DOHH2 (cell line): ENCODE measurements around the gene NRXN3.

Experiments
- H3F3A ChIP-seq: fragments of 200-600 bp; sonication (generic), shearing (Covaris generic); 2 replicates; pipeline ENCODE4 v1.6.0; 2016; ENCODE audit warnings: antibody characterized with exemption, mild to moderate bottlenecking; ENCODE audit not compliant: control insufficient read depth, insufficient read depth
- H3K27ac ChIP-seq: fragments of 200-600 bp; sonication (generic); 2 replicates; pipeline ENCODE4 v1.5.1; 2014; ENCODE audit warnings: low read depth, mild to moderate bottlenecking, low read length, moderate library complexity
- H3K27me3 ChIP-seq: fragments of 200-600 bp; sonication (generic); 2 replicates; pipeline ENCODE4 v1.6.1; 2014; ENCODE audit warnings: mild to moderate bottlenecking, low read length, mixed read lengths; ENCODE audit not compliant: control insufficient read depth
- H3K36me3 ChIP-seq: fragments of 200-600 bp; sonication (generic); 2 replicates; pipeline ENCODE4 v1.6.1; 2014; ENCODE audit warnings: mild to moderate bottlenecking, low read length, moderate library complexity, mixed read lengths; ENCODE audit not compliant: control insufficient read depth
- H3K4me1 ChIP-seq: fragments of 200-600 bp; sonication (generic); 2 replicates; pipeline ENCODE4 v1.6.1; 2014; ENCODE audit warnings: mild to moderate bottlenecking, low read length, mixed read lengths; ENCODE audit not compliant: control insufficient read depth
- H3K4me2 ChIP-seq: fragments of 200-600 bp; sonication (generic); 2 replicates; pipeline ENCODE4 v1.6.0; 2014; ENCODE audit warnings: mild to moderate bottlenecking, low read length, moderate library complexity
- H3K4me3 ChIP-seq: fragments of 200-600 bp; sonication (generic); 2 replicates; pipeline ENCODE4 v1.5.1; 2014; ENCODE audit warnings: mild to moderate bottlenecking, low read length, mixed read lengths
- H3K79me2 ChIP-seq: fragments of 200-600 bp; sonication (generic); 2 replicates; pipeline ENCODE4 v1.6.1; 2014; ENCODE audit warnings: mild to moderate bottlenecking, low read length, mixed read lengths; ENCODE audit not compliant: control insufficient read depth
- H3K9me2 ChIP-seq: fragments of 200-600 bp; sonication (generic); replicated peaks from 2 replicates; pipeline ENCODE4 v1.6.1; 2014; ENCODE audit warnings: mild to moderate bottlenecking, low read length, mixed read lengths; ENCODE audit not compliant: control insufficient read depth
- H3K9me3 ChIP-seq: fragments of 200-600 bp; sonication (generic); 2 replicates; pipeline ENCODE4 v1.6.1; 2014; ENCODE audit warnings: antibody characterized with exemption, low read length, mixed read lengths; ENCODE audit not compliant: control insufficient read depth, insufficient read depth
- H4K20me1 ChIP-seq: fragments of 200-600 bp; sonication (generic); 2 replicates; pipeline ENCODE4 v1.6.0; 2014; ENCODE audit warnings: low read depth, mild to moderate bottlenecking, antibody characterized with exemption, low read length, moderate library complexity; ENCODE audit not compliant: control insufficient read depth, insufficient read depth
- CTCF ChIP-seq: fragments of 200-600 bp; sonication (generic); IDR thresholded peaks from one replicate; pipeline ENCODE4 v1.5.1; 2014; ENCODE audit warnings: antibody characterized with exemption, mild to moderate bottlenecking, low read depth, low read length; ENCODE audit not compliant: poor library complexity, severe bottlenecking
- EZH2phosphoT487 ChIP-seq: fragments of 200-600 bp; sonication (generic); IDR thresholded peaks from 2 replicates; pipeline ENCODE4 v1.6.1; 2017; ENCODE audit warnings: borderline replicate concordance, mild to moderate bottlenecking, antibody characterized with exemption, low read length, moderate library complexity, mixed read lengths

NRXN3 gene

DNA sequence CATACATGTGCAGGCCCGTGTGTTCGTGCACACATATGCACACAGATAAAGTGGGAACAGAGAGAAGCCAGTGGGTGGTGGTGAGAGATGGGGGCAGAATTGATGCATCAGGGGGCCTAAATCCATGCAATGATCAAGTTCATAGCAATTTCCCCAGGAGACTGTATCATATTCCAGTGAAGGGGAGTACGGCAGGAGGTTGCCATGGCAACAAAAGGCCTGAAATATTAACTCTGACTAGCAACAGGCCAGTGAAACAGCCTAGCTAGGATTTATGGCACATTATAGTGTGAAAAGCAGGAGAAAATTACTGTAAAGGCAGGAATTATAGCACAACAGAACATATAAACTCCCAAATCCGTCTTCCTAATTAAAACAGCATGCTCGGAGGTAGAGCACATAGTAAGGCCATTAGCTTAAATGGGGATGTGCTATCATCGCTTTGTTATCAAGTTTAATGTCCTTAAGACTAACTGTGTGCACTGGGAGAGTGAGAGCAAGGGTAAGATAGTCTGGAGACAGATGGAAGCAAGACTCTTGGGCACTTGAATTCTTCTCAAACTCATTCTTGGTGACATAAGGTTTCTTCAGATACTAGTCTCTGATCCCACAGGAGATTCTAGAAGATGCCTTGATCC, 1234.8 kb downstream of the NRXN3 start:
- Histone ChIP-seq H3K27me3 (no peaks in the 10 kb centered on the region), H3K27ac (no peak overlapping the region), H3K79me2 (no peaks in the 10 kb centered on the region), H4K20me1 (no peaks in the 10 kb centered on the region), H3K36me3 (no peaks in the 10 kb centered on the region), H3K4me3 (no peak overlapping the region), H3F3A (no peaks in the 10 kb centered on the region), H3K9me2 (no peaks in the 10 kb centered on the region), H3K4me2 (no peak overlapping the region), H3K4me1 (no peaks in the 10 kb centered on the region), H3K9me3 (no peaks in the 10 kb centered on the region)
- no peak for TF ChIP-seq EZH2phosphoT487
- no peak for TF ChIP-seq CTCF

GRCh38 chr14:79405512-79405910, 1235.3 kb downstream of the NRXN3 start:
- H3K36me3 ChIP-seq = no peaks in the 10 kb centered on the region
- no peak overlapping the region for H3K27ac ChIP-seq
- TF ChIP-seq CTCF (no peak), EZH2phosphoT487 (no peak)
- H3K4me1 ChIP-seq = no peaks in the 10 kb centered on the region
- no peaks in the 10 kb centered on the region for H3K27me3 ChIP-seq
- no peaks in the 10 kb centered on the region for H4K20me1 ChIP-seq
- H3K9me3 ChIP-seq = no peaks in the 10 kb centered on the region
- no peak overlapping the region for H3K4me3 ChIP-seq
- no peak overlapping the region for H3K4me2 ChIP-seq
- H3F3A ChIP-seq = no peaks in the 10 kb centered on the region
- no peaks in the 10 kb centered on the region for H3K79me2 ChIP-seq
- H3K9me2 ChIP-seq = no peaks in the 10 kb centered on the region

GRCh38 chr14:79407572-79407971, 1237.4 kb downstream of the NRXN3 start:
- no peaks in the 10 kb centered on the region for H3K4me1 ChIP-seq
- no peaks in the 10 kb centered on the region for H3K36me3 ChIP-seq
- no peak overlapping the region for H3K27ac ChIP-seq
- no peaks in the 10 kb centered on the region for H3F3A ChIP-seq
- H3K27me3 ChIP-seq = no peaks in the 10 kb centered on the region
- no peaks in the 10 kb centered on the region for H3K9me2 ChIP-seq
- H4K20me1 ChIP-seq = no peaks in the 10 kb centered on the region
- no peak for TF ChIP-seq CTCF
- no peak for TF ChIP-seq EZH2phosphoT487
- H3K79me2 ChIP-seq = no peaks in the 10 kb centered on the region
- H3K4me3 ChIP-seq = no peak overlapping the region
- no peak overlapping the region for H3K4me2 ChIP-seq
- H3K9me3 ChIP-seq = no peaks in the 10 kb centered on the region
